H1 (cell line): ENCODE data around the gene GATAD2B. TPM values are rescaled to one million over a fixed set of nuclear protein-coding genes. Genes with fewer than 3 reads are reported as not detected.

ENCODE experiments used
- ASH2L ChIP-seq: fragments of 200-600, 300-600 bp; sonication (generic); IDR thresholded peaks from one replicate; pipeline ENCODE4 v1.7.1; 2017; ENCODE audit warnings: low read length
- FOSL1 ChIP-seq: IDR thresholded peaks from 2 replicates; pipeline ENCODE4 v1.6.1; 2011; ENCODE audit warnings: mild to moderate bottlenecking, low read depth, low read length, moderate library complexity; ENCODE audit not compliant: insufficient read depth
- GTF2F1 ChIP-seq: IDR thresholded peaks from 2 replicates; pipeline ENCODE4 v1.6.1; 2012; ENCODE audit warnings: low read depth, low read length, improper control_type of control experiment, borderline replicate concordance
- RNF2 ChIP-seq: fragments of 200-900, 300-1000 bp; sonication (generic); IDR thresholded peaks from 2 replicates; pipeline ENCODE4 v1.7.1; 2016; ENCODE audit warnings: borderline replicate concordance, low read depth, mild to moderate bottlenecking, antibody characterized with exemption, low read length; ENCODE audit not compliant: poor library complexity, severe bottlenecking; ENCODE audit errors: missing control alignments
- RXRA ChIP-seq: IDR thresholded peaks from 2 replicates; pipeline ENCODE4 v1.6.1; 2011; ENCODE audit warnings: low read depth, mild to moderate bottlenecking, low read length, moderate library complexity; ENCODE audit not compliant: insufficient read depth
- SUZ12 ChIP-seq: fragments of 200-600 bp; sonication (generic); IDR thresholded peaks from 2 replicates; pipeline ENCODE4 v1.6.1; 2012; ENCODE audit warnings: mild to moderate bottlenecking, inconsistent platforms, low read length, moderate library complexity, mixed read lengths
- polyA plus RNA-seq, 7 experiments: library from polyadenylated mRNA; depleted of rRNA in 3 of 7; stranded (reverse) in 5 of 7; unstranded in 2 of 7; fragments of >200 nt in 5 of 7; fragments of 200-250 nt in 2 of 7; gene quantifications; 1 replicate in 5 of 7; 2 replicates in 1 of 7; 4 replicates in 1 of 7; pipeline versions ENCODE4 v1.2.1 to v1.2.3, GENCODE V29; 2011 to 2013; ENCODE audit warnings: missing spikeins in 2 of 7, mixed read lengths in 2 of 7
- total RNA-seq: library from RNA; stranded (reverse); fragmentation: NEBNext Ultra II Directional; extraction: Animal tissue kit (Norgen Biotek cat#: 25700); gene quantifications from 2 replicates; pipeline ENCODE4 v1.2.1, GENCODE V29; 2021

Gene GATAD2B
- total and polyA plus RNA-seq, 2 of the 8 experiments (the other 6 are each of a cell fraction or from before 2014, with no cell fraction given): 8.4 to 39.1 TPM

DNA sequence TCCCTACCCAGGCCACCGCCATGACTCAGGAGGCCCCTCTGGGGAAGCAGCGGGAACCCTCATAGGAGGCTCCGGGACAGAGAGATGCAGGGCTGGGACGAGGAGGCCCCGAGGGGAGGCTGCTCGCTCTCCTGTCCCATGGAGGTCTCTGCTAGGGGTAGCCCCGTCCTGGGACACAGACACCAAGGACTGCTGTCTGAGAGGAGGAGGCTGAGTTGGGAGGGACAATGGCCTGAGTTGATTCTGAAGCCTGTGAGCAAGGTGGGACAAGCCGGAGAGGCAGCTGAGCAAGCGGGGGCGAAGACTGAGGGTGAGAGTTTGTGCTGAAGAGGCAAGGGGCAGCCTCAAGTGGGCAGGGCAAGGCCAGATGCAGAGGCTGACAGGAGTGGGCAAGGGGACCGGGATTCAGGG, 130.1 kb downstream of the GATAD2B start (continued):
- TF ChIP-seq RNF2 (no peak), ASH2L (no peak), SUZ12 (no peak), GTF2F1 (no peak), RXRA (no peak), FOSL1 (no peak)
- TF ChIP-seq, all 59 proteins: peak for 0
